ENCODE data around the gene PSAP. TPM values are rescaled to one million over a fixed set of nuclear protein-coding genes. Genes with fewer than 3 reads are reported as not detected.

The PSAP gene
- total RNA-seq, 1 experiment from 2014 or later = 429 TPM

DNA sequence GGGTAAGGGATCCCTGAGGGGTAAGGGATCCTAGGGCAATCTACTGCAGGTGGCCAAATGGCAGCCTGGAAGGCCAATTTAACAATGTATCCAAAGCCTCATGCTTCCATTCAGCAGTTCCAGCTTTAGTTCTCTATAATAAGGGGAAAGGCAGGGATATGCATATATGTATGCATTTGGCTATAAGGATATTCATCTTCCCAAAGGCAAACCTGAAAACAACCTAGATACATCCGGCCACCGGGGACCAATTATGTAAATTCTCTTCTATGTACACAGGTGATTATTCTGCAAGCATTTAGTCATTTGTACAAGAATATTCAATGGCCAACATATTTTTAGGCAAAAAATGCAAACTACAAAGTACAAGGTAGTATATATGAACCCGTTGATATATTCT lies 26.7 kb downstream of the PSAP start:
- Histone ChIP-seq H3K36me3 (ENCODE audit: insufficient read depth, low read length, poor library complexity, severe bottlenecking) (peaks cover 94% of the 10 kb centered on the region), H3K27me3 (replicated peaks; ENCODE audit: insufficient read depth, low read depth, low read length, poor library complexity) (no peaks in the 10 kb centered on the region), H3K9me3 (ENCODE audit: low read depth, low read length, poor library complexity, severe bottlenecking) (no peaks in the 10 kb centered on the region), H3K27ac (ENCODE audit: low read depth, low read length, poor library complexity, severe bottlenecking) (no peak overlapping the region), H3K4me1 (ENCODE audit: insufficient read depth, low read length, poor library complexity, severe bottlenecking) (no peaks in the 10 kb centered on the region), H3K4me3 (ENCODE audit: low read depth, low read length, poor library complexity, severe bottlenecking) (no peak overlapping the region)
- no peak for DNase-seq (ENCODE audit: low spot score)
- CTCF ChIA-PET = no interaction called here
- POLR2A ChIA-PET (ENCODE audit: low non-redundant PET) = no interaction called here
- intact Hi-C loops (cut with micrococcal nuclease; ENCODE audit: unreplicated experiment) = no loop called here
- TF ChIP-seq EZH2 (IDR thresholded peaks at IDR 0.05; ENCODE audit: borderline replicate concordance, low read depth, low read length, poor library complexity, severe bottlenecking) = no peak
- TF ChIP-seq, protein P1, sequence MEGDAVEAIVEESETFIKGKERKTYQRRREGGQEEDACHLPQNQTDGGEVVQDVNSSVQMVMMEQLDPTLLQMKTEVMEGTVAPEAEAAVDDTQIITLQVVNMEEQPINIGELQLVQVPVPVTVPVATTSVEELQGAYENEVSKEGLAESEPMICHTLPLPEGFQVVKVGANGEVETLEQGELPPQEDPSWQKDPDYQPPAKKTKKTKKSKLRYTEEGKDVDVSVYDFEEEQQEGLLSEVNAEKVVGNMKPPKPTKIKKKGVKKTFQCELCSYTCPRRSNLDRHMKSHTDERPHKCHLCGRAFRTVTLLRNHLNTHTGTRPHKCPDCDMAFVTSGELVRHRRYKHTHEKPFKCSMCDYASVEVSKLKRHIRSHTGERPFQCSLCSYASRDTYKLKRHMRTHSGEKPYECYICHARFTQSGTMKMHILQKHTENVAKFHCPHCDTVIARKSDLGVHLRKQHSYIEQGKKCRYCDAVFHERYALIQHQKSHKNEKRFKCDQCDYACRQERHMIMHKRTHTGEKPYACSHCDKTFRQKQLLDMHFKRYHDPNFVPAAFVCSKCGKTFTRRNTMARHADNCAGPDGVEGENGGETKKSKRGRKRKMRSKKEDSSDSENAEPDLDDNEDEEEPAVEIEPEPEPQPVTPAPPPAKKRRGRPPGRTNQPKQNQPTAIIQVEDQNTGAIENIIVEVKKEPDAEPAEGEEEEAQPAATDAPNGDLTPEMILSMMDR (conservative IDR thresholded peaks at IDR 0.05; ENCODE audit: low read depth, low read length) = no peak
- BruUV-seq (replicated peaks) = no TSS peak

DNA sequence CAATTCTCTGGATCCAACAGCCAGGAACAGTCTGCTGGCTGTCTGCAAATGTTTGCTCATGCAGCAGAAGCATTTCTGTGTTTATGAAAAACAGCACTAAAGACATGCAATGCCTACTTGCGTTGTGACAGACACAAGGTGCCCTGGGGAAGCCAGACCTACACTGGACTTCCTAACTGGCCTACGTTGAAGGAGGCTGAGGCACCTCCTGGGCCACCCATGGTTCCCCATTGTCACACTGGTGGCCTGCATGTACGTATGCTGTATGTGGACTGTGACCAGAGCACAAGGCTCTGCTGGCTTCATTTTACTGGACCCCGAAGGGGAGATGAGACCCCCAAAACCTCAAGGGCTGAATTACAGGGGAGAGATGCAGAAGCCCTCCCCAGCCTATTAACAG lies 27.7 kb downstream of the PSAP start:
- no peaks in the 10 kb centered on the region for H3K9me3 ChIP-seq (ENCODE audit: low read depth, low read length, poor library complexity, severe bottlenecking)
- TF ChIP-seq EZH2 (IDR thresholded peaks at IDR 0.05; ENCODE audit: borderline replicate concordance, low read depth, low read length, poor library complexity, severe bottlenecking) = no peak
- TF ChIP-seq, protein P1 (conservative IDR thresholded peaks at IDR 0.05; ENCODE audit: low read depth, low read length) = no peak
- no peaks in the 10 kb centered on the region for H3K4me1 ChIP-seq (ENCODE audit: insufficient read depth, low read length, poor library complexity, severe bottlenecking)
- H3K4me3 ChIP-seq (ENCODE audit: low read depth, low read length, poor library complexity, severe bottlenecking) = no peak overlapping the region
- peaks cover 94% of the 10 kb centered on the region for H3K36me3 ChIP-seq (ENCODE audit: insufficient read depth, low read length, poor library complexity, severe bottlenecking)
- ChIA-PET POLR2A (ENCODE audit: low non-redundant PET) (no interaction called here), CTCF (no interaction called here)
- no peak overlapping the region for H3K27ac ChIP-seq (ENCODE audit: low read depth, low read length, poor library complexity, severe bottlenecking)
- no peaks in the 10 kb centered on the region for H3K27me3 ChIP-seq (replicated peaks; ENCODE audit: insufficient read depth, low read depth, low read length, poor library complexity)
- BruUV-seq (replicated peaks) = no TSS peak
- no peak for DNase-seq (ENCODE audit: low spot score)
- intact Hi-C loops (cut with micrococcal nuclease; ENCODE audit: unreplicated experiment) = no loop called here

DNA sequence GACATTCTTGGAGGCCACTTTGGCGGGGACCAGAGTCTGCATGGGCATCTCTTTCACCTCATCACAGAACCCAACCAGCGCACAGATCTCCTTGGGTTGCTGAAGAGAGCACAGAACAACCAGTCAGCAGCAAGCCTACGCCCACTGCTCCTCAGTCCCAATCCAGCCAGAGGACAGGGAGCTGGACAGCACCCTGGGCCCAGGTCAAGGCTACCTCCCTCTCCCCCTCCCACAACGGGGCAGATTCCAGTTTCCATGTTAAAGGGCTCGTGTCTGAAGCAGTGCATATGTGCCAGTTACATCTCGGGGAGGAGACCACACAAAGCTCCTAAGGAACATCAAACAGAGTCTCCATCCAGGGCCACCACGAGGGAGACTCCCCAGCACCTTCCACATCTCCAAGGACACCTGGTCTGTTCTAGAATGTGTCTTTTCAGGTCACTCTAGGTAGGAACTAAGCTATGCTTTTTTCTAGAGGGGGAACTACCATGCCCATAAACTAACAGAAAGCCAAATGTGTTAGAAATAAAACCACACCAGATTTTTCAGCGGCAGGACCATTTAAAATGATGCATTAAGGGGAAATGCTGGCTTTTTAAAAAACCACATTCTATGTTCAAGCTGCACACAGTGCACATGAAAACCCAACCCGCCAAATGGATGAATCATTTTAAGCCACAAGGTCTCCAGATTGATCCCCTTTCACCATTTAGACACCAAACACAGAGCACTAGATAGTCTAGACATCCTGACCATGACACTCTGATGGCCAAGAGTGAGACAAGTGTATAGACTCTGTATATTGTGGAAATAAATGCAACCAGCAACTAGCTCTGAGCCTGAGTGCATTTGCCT lies 28.9 kb downstream of the PSAP start:
- H3K4me1 ChIP-seq (ENCODE audit: insufficient read depth, low read length, poor library complexity, severe bottlenecking) = no peaks in the 10 kb centered on the region
- POLR2A ChIA-PET (ENCODE audit: low non-redundant PET) = no interaction called here
- BruUV-seq (replicated peaks) = no TSS peak
- intact Hi-C loops (cut with micrococcal nuclease; ENCODE audit: unreplicated experiment) = no loop called here
- CTCF ChIA-PET = interaction anchor here (1.0 kb wide), 1 partner anchor 74 kb away, joined by 4 read pairs; no protein-coding TSS in a partner anchor
- DNase-seq (ENCODE audit: low spot score) = no peak
- H3K9me3 ChIP-seq (ENCODE audit: low read depth, low read length, poor library complexity, severe bottlenecking) = no peaks in the 10 kb centered on the region
- no peak overlapping the region for H3K4me3 ChIP-seq (ENCODE audit: low read depth, low read length, poor library complexity, severe bottlenecking)
- H3K27me3 ChIP-seq (replicated peaks; ENCODE audit: insufficient read depth, low read depth, low read length, poor library complexity) = no peaks in the 10 kb centered on the region
- H3K27ac ChIP-seq (ENCODE audit: low read depth, low read length, poor library complexity, severe bottlenecking) = no peak overlapping the region
- peaks cover 97% of the 10 kb centered on the region for H3K36me3 ChIP-seq (ENCODE audit: insufficient read depth, low read length, poor library complexity, severe bottlenecking)
- TF ChIP-seq, protein P1 (conservative IDR thresholded peaks at IDR 0.05; ENCODE audit: low read depth, low read length) = no peak
- TF ChIP-seq EZH2 (IDR thresholded peaks at IDR 0.05; ENCODE audit: borderline replicate concordance, low read depth, low read length, poor library complexity, severe bottlenecking) = no peak
